Neural cell (in vitro differentiated cells): ENCODE measurements around the gene SLC25A46.

Source experiments
- CTCF ChIP-seq: fragments of 450-650 bp; IDR thresholded peaks from 2 replicates; pipeline ENCODE4 v1.5.1; 2014; ENCODE audit warnings: antibody characterized with exemption, mild to moderate bottlenecking, moderate library complexity; ENCODE audit not compliant: poor library complexity, severe bottlenecking
- EP300 ChIP-seq: fragments of 450-650 bp; conservative IDR thresholded peaks from 2 replicates; pipeline ENCODE4 v1.6.1; 2014; ENCODE audit warnings: antibody characterized with exemption, mild to moderate bottlenecking, moderate library complexity; ENCODE audit not compliant: poor library complexity, severe bottlenecking
- EZH2 ChIP-seq: fragments of 200-600, 300-800 bp; shearing (Covaris generic), sonication (generic); IDR thresholded peaks from 2 replicates; pipeline ENCODE4 v1.6.1; 2014; ENCODE audit warnings: antibody characterized with exemption, low read length, borderline replicate concordance, mild to moderate bottlenecking; ENCODE audit not compliant: insufficient read depth, poor library complexity, severe bottlenecking
- POLR2AphosphoS5 ChIP-seq: IDR thresholded peaks from 2 replicates; pipeline ENCODE4 v1.6.1; 2012
- RAD21 ChIP-seq: fragments of 450-650 bp; conservative IDR thresholded peaks from 2 replicates; pipeline ENCODE4 v1.6.1; 2014; ENCODE audit warnings: antibody characterized with exemption, mild to moderate bottlenecking, moderate library complexity
- REST ChIP-seq: IDR thresholded peaks from 2 replicates; pipeline ENCODE4 v1.6.1; 2012; ENCODE audit warnings: borderline replicate concordance
- SMC3 ChIP-seq: fragments of 450-650 bp; conservative IDR thresholded peaks from 2 replicates; pipeline ENCODE4 v1.6.1; 2014; ENCODE audit warnings: antibody characterized with exemption, mild to moderate bottlenecking, moderate library complexity; ENCODE audit not compliant: poor library complexity
- TAF1 ChIP-seq: IDR thresholded peaks from 2 replicates; pipeline ENCODE4 v1.6.1; 2012; ENCODE audit warnings: low read depth

- TF ChIP-seq CTCF (no peak), POLR2AphosphoS5 (no peak), SMC3 (no peak), EP300 (no peak), REST (no peak), EZH2 (no peak), RAD21 (no peak), TAF1 (no peak)
Measured at GRCh38 chr5:110760158-110760557, 21.4 kb downstream of the SLC25A46 start.
